GM19468 (cell line): ENCODE results near the gene SIAH3.

Experiments
- ATAC-seq: cut with Tn5 transposase; IDR thresholded peaks from one replicate; pipeline ENCODE4 v1.9.1; 2021; ENCODE audit warnings: mild to moderate bottlenecking, moderate library complexity, moderate number of reproducible peaks; ENCODE audit not compliant: unreplicated experiment; ENCODE audit errors: extremely low read depth

The SIAH3 gene

DNA sequence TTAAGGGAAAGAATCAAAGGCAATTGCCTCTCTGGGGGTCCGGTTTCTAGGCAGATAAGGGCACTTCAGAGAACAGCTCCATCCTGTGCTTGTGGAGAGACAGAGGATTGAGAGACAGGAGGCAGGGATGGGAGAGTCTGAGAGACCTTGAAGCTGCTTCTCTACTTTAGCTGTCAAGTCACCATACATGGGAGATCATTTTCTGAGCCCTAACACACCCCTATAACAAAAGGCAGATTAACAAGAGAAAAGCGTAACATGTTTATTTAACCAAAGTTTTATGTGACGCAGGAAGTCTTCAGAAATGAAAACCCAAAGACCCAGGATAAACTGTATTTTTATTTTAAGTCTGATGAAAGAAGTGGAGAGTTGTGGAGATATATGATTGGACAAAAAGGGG is 101.0 kb downstream of the SIAH3 start:
- no peak for ATAC-seq

DNA sequence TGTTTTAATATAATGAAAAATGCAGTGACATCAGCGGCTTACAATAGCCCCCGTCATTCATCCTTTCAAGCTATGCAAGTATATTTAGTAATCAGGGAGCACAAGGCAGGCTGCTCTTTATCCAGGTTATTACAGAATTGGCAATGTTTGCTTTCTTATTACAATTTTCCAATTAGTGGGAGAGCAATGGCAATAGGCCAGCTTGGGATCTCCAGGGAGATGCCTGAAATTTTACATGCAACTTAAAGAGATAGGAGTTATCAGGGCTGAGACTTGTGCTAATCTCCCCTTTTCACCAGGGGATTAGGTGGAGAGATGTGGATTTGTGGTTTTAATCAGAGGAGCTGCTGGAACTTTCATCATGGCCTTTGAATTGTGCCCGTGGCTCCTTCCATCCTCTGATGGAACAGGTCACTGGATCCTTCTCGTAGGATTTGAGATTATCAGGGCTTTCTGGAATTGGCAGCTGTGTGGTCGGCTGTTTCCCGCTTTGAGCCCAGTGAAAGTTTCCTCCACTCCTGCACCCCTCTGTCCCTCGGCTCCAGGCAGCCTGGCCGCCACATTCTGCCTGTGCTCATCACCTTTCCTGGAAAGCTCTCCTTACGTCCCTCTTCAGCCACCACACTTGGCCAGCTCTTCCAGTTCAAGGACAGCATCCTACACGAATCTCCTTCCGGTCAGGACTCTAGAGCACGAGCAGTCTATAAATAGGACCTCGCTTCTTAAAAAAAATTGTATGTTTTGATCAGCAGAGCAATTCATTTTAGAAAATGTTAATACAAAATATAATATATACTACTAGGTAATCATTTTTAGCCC is 102.4 kb downstream of the SIAH3 start:
- ATAC-seq, result no peak

DNA sequence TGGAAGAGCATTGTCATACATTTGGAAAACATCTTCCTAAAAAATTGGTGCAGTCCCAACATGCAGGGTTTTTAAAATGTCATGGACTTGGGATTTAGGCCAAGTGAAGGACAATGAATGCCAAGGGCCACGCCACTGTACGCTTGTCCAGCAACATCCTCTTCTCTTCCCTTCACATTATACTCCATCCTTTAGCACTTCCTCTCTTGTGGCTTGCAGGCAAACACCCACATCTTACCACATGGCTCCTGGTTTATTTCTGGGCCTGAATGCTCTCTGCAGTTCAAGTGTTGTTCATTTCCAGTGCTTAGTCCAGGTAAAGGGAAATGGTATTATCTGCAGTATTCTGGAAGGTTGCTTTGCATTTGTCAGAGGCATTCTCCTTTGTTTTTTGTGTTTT is 104.5 kb downstream of the SIAH3 start:
- no peak for ATAC-seq

DNA sequence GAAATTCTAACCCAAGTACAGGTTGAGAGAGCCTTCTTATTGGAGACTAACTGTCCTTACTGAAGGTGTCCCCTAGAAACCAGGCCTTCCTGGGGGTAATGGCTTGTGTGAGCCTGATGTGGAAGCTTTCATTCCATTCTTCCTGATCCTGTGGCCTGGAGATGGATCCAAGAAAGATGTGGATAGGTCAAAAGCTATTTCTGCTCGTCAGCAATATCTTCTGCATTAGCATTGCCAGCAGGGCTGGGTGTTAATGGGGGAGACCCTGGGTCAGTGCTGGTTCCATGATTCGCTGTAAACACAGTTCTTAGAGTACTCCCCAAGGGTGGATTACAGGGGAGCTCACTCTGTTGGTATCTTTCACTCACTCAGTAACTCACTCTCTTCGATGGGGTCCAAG is 106.6 kb downstream of the SIAH3 start:
- ATAC-seq, result no peak

DNA sequence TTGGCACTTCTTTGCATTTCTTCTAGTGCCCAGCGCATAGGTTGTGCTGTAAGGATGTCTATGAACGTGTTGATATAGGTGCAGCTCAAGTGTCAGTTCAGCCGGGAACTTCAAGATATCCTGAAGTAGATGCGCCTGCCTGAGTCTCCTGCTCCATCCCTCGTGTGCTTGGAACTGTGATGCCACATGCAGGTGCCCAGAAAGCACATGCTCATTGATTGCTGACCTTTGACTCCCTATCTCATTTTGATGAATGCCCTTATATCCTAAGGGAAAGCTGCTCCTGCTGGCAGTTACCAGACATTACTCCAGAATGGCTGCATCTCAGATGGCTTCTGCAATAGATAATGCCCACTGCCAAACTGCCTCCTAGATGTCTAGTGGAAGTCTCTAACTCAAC is 108.6 kb downstream of the SIAH3 start:
- no peak for ATAC-seq

DNA sequence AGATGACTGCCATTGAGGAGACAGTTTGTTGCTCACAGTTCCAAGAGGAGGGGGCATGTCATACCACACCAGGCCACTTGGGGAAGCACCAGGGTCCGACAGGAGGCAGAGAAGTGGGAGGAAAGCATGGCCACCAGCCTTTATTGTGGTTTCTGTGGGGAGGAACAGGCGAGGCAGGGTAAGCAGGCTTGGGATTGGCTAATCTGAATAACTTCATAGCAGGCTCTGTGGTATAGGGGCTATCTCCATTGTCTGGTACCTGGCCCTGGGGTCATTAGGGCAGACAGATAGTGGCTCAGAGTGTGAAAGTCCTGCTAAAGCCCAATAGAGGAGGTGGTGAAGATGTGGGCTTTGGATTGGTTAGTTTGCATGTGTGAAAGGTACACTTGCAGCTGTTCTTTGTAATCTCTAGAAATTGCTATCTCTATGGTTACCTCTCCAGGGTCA is 114.0 kb downstream of the SIAH3 start:
- no peak for ATAC-seq

DNA sequence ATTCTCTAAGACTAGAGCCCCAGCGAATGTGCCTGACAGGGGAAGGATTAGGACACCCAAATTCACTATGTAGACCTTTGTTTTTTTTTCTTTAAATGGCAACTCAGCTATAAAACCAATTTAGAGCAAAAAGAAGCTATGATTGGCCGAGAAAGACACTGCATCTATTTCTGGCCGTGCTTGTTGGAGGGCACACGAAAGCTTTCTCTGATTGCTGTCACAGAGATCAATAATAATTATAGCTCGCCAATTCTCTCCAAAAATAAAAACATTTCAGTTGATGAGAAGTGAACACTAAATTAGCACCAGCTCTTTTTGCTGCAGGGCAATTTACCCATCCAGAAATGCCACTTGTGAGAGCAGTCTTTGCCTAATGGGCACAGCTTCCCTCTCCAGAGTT is 118.2 kb downstream of the SIAH3 start:
- ATAC-seq, result no peak

DNA sequence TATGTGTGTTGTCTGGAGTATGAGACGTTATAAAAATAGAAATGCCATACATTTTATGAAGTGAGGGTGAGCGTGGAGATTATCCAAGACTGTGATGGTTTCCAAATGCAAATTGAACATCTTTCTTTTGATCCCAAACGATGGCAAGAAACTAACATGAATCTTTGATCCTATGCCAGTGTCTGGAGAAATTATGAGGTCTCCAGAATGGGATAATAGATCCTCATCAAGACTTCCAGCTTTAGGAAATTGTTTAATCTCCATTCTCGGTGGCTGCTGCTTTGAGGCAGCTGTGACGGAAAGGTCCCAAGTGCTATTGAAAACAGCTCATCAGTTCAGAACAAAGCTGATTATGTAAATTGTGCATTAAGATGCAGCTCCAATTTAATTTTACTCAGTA is 118.6 kb downstream of the SIAH3 start:
- no peak for ATAC-seq

DNA sequence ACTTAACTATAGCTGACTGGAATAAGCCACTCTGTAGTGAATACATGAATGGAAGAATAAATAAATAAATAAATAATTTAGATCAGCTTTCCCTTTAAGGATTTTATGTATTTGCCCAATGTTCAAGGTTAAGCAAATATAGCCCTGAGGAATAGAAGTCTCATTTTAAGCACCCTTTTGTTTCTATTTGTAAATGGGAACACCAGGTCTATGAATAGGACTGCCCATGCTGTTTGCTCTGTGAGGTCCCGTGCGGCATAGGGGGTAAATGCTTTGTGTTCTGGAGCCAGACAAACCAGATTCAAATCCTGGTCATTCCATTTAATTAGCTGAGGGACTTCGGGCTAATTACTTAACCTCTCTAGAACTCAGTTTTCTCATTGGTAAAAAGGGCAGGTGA is 120.1 kb downstream of the SIAH3 start:
- no peak for ATAC-seq

DNA sequence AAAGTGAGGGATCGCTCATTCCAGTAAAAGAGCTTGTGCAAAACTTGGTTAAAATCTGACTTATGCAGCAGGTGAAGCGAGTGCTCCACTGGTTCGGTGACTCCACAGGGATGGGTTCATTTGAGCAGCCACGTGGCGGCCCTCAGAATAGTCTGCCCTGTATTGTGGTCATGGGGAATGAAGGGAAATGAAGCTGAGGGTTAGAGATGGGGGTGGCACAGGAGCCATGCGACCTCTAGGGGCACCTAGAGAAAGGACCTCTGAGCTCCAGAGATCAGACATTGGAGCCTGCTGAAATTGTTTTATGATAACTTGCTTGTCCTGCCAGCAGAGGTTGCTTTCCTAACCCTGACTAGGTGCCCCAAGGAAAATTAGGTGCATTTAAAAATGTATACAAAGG is 122.8 kb downstream of the SIAH3 start:
- ATAC-seq, result no peak
